ENCODE data around the gene TDRD1.

DNA sequence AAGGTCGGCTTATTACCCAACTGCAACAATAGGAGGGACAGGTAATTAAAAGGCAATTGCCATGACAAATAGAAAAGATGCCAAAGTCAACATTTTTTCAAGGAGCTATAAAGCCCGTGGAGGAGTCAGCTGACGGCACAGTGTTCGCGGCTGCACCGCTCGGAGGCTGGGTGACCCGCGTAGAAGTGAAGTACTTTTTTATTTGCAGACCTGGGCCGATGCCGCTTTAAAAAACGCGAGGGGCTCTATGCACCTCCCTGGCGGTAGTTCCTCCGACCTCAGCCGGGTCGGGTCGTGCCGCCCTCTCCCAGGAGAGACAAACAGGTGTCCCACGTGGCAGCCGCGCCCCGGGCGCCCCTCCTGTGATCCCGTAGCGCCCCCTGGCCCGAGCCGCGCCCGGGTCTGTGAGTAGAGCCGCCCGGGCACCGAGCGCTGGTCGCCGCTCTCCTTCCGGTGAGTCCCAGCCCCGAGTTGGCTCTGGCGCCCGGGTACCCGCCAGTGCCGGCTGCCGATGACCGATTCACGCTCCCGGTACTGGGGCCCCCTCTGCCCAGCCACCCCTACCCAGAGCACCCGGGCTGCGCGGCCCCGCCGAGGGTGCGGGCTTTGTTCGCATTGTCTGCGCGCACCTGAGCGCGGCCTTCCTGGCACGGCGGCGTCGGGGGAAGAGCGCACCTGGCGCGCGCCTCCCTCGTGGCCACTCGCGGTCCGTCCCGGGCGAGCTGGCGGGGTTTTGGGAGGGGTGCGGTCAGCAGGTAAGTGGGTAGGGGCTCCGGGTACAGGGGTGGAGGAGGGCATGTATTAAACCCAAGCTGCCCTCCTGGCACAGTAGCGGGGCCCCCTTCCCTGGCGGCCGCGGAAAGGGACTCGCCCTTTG, 60.2 kb downstream of the TDRD1 start, which contains the start of gene VWA2:
- TF ChIP-seq POLR2A (IDR thresholded peaks at IDR 0.05) (no peak), POLR2AphosphoS5 (IDR thresholded peaks at IDR 0.05) (no peak), EP300 (IDR thresholded peaks at IDR 0.05) (no peak)
- TF ChIP-seq, protein P1, sequence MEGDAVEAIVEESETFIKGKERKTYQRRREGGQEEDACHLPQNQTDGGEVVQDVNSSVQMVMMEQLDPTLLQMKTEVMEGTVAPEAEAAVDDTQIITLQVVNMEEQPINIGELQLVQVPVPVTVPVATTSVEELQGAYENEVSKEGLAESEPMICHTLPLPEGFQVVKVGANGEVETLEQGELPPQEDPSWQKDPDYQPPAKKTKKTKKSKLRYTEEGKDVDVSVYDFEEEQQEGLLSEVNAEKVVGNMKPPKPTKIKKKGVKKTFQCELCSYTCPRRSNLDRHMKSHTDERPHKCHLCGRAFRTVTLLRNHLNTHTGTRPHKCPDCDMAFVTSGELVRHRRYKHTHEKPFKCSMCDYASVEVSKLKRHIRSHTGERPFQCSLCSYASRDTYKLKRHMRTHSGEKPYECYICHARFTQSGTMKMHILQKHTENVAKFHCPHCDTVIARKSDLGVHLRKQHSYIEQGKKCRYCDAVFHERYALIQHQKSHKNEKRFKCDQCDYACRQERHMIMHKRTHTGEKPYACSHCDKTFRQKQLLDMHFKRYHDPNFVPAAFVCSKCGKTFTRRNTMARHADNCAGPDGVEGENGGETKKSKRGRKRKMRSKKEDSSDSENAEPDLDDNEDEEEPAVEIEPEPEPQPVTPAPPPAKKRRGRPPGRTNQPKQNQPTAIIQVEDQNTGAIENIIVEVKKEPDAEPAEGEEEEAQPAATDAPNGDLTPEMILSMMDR (IDR thresholded peaks at IDR 0.05) = no peak

Data from sigmoid colon (tissue), 4 donors.